HG03159 (cell line): ENCODE results near the gene TIMP2.
"Not testable (repeated sequence)": the region's sequence is repeated elsewhere in the genome, so short reads cannot be mapped to it uniquely, and the experiment has no call there.

Source experiments
- ATAC-seq: cut with Tn5 transposase; IDR thresholded peaks from one replicate; pipeline ENCODE4 v1.9.1; 2021; ENCODE audit warnings: mild to moderate bottlenecking, moderate library complexity; ENCODE audit not compliant: unreplicated experiment

TIMP2 gene

DNA sequence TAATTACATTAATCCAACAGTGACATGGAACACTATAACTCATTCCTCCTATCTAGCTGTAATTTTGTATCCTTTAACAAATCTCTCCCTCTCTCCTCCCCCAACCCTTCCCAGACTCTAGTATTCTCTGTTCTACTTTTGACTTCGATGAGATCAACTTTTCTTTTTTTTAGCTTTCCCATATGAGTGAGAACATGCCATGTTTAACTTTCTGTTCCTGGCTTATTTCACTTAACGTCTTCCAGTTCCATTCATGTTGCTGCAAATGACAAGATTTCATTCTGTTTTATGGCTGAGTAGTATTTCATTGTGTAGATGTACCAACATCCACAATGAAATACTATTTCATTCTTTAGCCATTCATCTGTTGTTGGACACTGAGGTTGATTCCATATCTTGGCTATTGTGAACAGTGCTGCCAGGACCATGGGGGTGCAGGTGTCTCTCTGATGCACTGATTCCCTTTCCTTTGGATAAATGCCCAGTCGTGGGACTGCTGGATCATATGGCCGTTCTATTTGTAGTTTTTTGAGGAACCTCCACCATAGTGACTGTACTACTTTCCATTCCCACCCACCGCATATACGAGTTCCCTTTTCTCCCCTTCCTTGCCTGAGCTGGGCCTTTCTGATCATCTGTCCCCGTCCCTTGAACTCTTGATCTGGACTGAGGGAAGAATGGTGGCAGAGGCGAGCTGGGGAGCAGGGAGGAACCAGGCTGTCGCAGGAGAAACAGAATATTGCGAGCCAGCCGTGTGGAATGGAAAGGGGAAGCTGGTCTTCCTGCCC, 14.5 kb downstream of the TIMP2 start:
- no peak for ATAC-seq

DNA sequence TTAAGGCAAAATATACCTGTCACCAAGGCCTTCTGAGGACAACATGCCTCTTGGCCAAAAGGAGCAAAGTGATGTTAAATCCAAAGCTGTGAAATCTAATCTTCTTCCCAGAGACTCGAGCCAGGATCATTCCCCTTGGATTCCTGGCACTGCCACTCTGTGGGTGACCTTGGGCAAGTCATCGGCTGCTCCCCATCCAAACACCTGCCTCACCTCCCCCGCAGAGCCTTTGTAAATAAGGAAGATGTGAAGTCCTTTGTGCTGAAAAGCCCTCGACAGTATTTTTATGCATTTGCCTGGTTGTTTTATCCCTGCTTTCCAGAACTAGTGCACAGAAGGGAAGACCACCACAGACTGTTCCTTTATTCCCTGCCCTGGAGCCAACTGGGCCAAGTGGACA, 16.8 kb downstream of the TIMP2 start:
- ATAC-seq = no peak

DNA sequence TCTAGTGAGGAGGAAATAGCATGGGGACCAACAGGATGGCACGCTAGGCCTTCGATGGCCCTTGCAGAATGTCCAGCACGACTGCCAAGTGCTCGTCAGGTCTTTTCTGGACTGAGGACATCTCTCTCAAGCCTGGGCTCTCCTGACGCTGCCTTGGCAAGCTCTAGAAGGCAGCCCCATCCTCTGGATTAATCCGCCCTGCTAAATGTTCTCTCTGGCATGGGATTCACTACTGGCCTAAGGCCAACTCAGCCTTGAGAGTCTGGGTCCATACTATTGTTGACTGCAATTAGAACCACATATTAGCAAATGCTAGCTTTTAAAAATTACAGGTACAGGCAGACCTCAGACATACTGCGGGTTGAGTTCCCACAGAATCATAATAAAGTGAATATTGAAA, 19.6 kb downstream of the TIMP2 start:
- no peak for ATAC-seq

GRCh38 chr17:78905116-78905515, 20.1 kb downstream of the TIMP2 start:
- ATAC-seq = no peak

GRCh38 chr17:78904371-78904770, 20.8 kb downstream of the TIMP2 start:
- no peak for ATAC-seq

DNA sequence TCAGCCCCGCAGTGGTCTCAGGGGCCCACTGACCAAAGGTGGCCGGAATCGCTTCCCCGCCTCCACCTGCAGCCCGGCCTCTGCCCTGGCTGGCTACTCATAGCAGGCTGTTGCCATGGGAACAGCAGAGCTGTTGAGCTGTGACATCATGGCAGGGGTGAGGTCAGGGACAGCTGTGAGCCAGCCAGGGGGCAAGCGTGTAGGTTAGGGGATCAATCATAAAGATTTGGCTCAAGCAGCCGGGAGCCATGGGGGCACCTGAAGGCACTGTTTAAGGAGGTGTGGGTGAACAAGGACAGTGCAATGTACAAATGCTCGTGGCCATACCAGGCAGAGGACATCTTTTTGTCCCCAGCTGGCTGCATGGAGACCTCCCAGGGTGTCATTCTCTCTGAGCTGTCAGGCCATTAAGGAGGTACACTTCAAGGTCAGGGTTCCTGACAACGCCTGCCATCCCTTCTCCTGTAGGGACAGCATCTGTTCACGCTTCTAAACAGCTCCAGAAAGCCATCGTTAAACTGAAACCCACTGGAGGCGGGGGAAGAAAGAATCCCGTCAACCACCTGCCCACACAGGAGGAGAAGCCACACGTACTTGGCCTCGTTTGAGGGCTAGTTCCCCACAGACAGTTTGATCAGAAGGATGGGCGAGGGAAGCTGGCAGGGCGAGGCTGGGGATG, 21.9 kb downstream of the TIMP2 start, which contains the start of gene CEP295NL:
TSS of gene CEP295NL (minus strand) at position 101 of the 679 bp plus-strand sequence. CDS start 1,373 bp downstream, outside the sequence.
- ATAC-seq = no peak

- not testable (repeated sequence) for ATAC-seq
Observed at GRCh38 chr17:78902231-78902630, 23.0 kb downstream of the TIMP2 start.

DNA sequence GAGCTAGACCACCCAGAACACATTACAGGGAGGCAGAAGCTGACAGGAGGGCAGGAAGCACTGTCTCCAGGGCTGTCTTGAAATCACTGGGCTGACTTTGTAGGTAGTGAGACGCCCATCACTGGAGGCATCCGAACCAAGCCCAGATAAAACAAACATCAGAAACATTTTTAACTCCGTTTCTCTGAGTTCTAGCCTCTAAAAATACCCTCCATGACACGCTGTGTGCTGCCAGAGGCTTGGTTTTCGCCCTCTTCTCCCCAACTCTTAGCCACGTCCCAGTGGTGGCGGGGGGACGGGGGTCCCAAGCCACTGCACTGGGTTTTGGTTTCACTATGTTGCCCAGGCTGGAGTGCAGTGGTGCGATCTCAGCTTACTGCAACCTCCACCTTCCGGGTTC, 23.4 kb downstream of the TIMP2 start:
- ATAC-seq = no peak

DNA sequence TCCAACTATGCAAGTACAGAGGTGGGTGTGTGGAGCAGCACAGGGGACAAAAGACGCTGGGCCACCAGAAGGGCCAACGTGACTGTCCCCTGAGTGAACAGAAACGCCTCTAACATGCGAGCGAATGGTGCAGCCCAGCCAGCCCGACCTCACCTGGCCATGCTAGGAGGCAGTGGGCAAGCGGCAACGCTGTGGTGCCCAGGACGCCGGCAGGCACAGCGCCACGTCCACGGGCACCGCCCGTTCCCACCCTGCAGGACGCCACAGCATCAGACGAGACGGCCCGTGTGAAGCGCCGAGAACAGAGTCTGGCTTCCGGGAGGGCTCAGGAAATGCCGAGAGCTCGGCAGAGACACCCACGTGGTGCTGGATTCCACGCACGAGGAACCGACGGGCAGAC, 24.4 kb downstream of the TIMP2 start:
- ATAC-seq = no peak

DNA sequence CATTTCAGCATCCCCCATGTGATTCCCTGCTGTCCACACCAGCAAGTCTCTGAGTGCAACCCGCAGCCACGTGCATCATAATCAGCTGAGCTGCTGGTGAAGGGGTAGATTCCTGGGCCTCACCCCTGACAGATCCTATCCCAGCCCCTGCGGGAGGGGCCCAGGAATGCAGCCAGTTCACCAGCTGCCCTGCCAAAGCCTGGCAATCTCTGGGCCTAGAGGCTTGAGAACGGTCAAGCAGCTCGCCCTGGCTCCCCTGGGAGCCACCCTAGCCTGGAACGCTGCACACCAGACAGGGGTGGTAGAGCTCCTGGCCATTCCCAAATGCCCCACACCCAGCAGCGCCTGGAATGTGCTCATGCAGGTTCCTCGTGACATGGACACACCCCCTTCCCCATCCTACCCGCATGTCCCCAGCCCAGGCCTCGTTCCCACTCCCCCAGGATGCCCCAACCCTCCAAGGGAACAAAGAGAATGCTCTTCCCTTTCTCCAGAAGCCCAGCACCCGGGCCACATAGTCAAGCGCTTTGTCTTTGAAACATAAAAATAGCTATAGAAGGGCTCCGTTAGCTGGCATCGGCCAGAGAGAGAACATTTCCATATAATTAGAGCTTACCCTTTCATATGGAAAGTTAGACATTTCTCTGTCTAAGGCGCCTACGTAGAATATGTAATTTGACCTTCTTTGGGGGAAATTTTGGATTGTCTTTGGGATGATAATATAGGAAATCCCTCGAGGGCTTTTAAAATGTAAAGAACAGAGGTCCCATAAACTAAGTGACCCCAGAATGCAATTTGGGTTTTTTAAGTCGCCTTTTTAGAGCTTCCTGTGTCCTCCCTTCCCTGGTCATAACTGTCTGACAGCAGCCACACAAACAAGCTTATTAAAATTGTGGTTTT, 25.6 kb downstream of the TIMP2 start:
- ATAC-seq = no peak

DNA sequence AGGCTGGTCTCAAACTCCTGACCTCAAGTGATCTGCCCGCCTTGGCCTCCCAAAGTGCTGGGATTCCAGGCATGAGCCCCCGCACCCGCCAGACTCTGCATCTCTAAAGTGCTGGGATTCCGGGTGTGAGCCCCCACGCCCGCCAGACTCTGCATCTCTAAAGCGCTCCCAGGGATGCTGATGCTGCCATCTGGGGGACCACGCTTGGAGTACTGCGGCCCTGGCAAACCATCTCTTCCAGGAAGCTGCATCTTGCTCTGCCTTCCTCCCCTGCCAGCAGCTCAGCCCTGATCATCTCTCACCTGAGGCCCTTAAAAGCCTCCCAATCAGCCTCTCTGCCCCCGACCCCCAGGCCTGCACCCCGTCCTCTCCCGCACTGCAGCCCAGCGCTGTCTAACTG, 26.2 kb downstream of the TIMP2 start:
- no peak for ATAC-seq

- ATAC-seq = no peak
Observed at GRCh38 chr17:78898075-78898836, 26.9 kb downstream of the TIMP2 start.

- no peak for ATAC-seq
Observed at GRCh38 chr17:78897664-78898047, 27.5 kb downstream of the TIMP2 start.

GRCh38 chr17:78896834-78897663, 28.1 kb downstream of the TIMP2 start:
- ATAC-seq = no peak

DNA sequence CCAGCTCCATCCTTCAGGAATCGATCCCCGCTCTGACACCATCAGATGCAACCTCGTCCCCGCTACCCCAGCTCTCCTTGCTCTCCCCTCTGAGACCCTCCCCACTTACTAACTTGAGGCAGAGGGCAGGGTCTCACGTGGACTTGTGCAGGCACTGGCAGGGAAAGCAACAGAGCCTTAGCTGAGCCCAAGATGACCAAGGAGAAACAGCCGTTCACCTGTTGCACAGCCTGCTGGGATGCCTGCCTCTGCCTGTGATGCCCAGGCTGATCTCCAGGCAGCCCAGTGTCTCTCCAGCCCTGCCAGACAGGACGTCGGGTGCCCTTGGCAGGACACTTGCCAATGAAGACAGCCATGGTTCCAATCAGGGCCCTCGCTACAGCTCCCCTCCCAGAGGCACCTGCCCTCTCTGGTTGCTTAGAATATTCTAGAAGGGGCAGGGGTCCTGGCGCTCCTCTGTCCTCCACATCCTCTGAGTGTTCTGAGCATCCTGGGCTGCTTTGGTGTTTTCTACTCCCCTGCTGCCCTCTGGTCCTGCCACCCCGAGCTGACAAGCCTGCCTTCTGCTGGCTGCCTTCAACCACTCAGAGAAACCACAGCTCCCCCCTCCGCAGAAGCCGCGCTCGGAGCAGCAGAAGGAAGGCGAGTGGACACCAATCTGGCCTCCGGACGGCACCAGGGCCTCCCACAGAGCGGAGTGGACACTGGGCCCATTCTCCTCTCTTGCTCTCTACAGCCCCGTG, 28.9 kb downstream of the TIMP2 start:
- no peak for ATAC-seq

- ATAC-seq = no peak
Observed at GRCh38 chr17:78895322-78895721, 29.9 kb downstream of the TIMP2 start.

DNA sequence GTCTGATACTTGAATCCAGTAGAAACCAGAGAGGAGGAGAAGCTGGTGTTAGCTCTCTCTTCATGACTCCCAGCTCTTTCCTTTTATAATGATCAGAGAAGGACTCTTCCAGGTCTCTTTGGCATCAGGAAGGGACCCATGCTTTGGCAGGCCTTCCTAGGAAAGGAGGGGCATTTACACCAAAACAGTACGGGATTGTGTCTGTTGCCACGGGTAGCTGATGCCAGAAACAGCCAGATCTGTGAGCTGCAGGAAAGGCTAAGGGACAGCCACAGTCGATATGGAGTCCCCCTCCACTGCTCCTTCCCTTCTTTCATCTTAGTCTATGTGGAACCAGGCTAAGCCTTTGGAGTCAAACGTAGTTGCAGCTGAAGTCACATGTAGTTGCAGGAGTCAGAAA, 31.5 kb downstream of the TIMP2 start:
- no peak for ATAC-seq

DNA sequence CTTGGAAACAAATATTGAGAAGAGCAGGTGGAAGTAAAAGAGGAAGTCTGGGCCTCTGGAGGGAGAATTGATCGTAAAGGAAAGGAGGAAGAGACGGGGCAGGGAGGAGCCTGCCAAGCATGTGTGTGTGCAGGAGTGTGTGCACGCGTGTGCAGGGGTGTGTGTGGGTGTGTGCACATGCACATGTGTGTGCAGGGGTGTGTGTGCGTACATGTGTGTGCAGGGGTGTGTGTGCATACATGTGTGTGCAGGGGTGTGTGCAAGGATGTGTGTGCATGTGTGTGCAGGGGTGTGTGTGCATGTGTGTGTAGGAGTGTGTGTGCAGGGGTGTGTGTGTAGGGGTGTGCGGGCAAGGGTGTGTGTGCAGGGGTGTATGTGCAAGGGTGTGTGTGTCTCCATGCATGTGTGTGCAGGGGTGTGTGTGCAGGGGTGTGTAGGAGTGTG, 32.2 kb downstream of the TIMP2 start:
- ATAC-seq = no peak

GRCh38 chr17:78892520-78892919, 32.7 kb downstream of the TIMP2 start:
- ATAC-seq = no peak
